IMR-90 (cell line): ENCODE measurements around the gene CYP51A1. TPM values are rescaled to one million over a fixed set of nuclear protein-coding genes. Genes with fewer than 3 reads are reported as not detected.

Source experiments
- ATAC-seq: fragments of 200-7000 bp; cut with Tn5 transposase; 2 replicates; pipeline ENCODE4 v1.9.1; 2020; ENCODE audit warnings: low read depth, mild to moderate bottlenecking, moderate library complexity
- BruUV-seq: library from RNA; stranded (reverse); fragments of 400-500 nt; replicated peaks from 2 replicates; lab custom pipeline; 2021; lab: Mats Ljungman, UMichigan
- CTCF ChIA-PET: fragments of 300-600 bp; formaldehyde crosslinking; extraction: SDS; loops from one replicate; lab custom pipeline; 2021; ENCODE audit warnings: antibody characterized with exemption; lab: Yijun Ruan, JAX
- POLR2A ChIA-PET: fragments of 300-600 bp; sonication (Branson Sonifier 250); formaldehyde crosslinking; loops from one replicate; lab custom pipeline; 2022; ENCODE audit warnings: antibody characterized with exemption; ENCODE audit not compliant: unreplicated experiment; lab: Charles Lee
- DNase-seq: peaks from one replicate; pipeline ENCODE4 v3.0.0; 2013
- H2AFZ ChIP-seq: replicated peaks from 2 replicates; pipeline ENCODE3; 2013; ENCODE audit warnings: low read length, mild to moderate bottlenecking; ENCODE audit not compliant: poor library complexity
- H2AK5ac ChIP-seq: 2 replicates; pipeline ENCODE4 v1.6.1; 2013; ENCODE audit warnings: low read depth, low read length, inconsistent platforms
- H2AK9ac ChIP-seq: replicated peaks from 2 replicates; pipeline ENCODE3; 2013; ENCODE audit warnings: mild to moderate bottlenecking, low read depth, low read length, moderate library complexity; ENCODE audit not compliant: poor library complexity
- H2BK120ac ChIP-seq: 2 replicates; pipeline ENCODE4 v1.6.1; 2013; ENCODE audit warnings: low read depth, low read length, inconsistent platforms
- H2BK15ac ChIP-seq: 3 replicates; pipeline ENCODE4 v1.6.1; 2013; ENCODE audit warnings: low read depth, low read length, inconsistent platforms
- H2BK20ac ChIP-seq: 2 replicates; pipeline ENCODE4 v1.6.1; 2013; ENCODE audit warnings: low read depth, mild to moderate bottlenecking, inconsistent platforms, low read length, moderate library complexity
- H2BK5ac ChIP-seq: 2 replicates; pipeline ENCODE4 v1.6.1; 2013; ENCODE audit warnings: mild to moderate bottlenecking, low read depth, low read length, inconsistent platforms; ENCODE audit not compliant: poor library complexity, severe bottlenecking
- H3K14ac ChIP-seq: replicated peaks from 2 replicates; pipeline ENCODE4 v1.6.1; 2013; ENCODE audit warnings: low read depth, low read length, inconsistent platforms
- H3K18ac ChIP-seq: 2 replicates; pipeline ENCODE4 v1.6.1; 2013; ENCODE audit warnings: low read depth, low read length, control low read depth
- H3K23ac ChIP-seq: 2 replicates; pipeline ENCODE4 v1.6.1; 2013; ENCODE audit warnings: low read depth, low read length, inconsistent platforms
- H3K27ac ChIP-seq: 2 replicates; pipeline ENCODE4 v1.5.1; 2013; ENCODE audit warnings: mild to moderate bottlenecking, control low read depth, low read length; ENCODE audit not compliant: insufficient read depth
- H3K27me3 ChIP-seq: 2 replicates; pipeline ENCODE4 v1.6.1; 2013; ENCODE audit warnings: low read length; ENCODE audit not compliant: control insufficient read depth, insufficient read depth
- H3K36me3 ChIP-seq: 2 replicates; pipeline ENCODE4 v1.6.1; 2013; ENCODE audit warnings: low read length, mixed read lengths; ENCODE audit not compliant: control insufficient read depth, insufficient read depth
- H3K4ac ChIP-seq: 2 replicates; pipeline ENCODE4 v1.6.1; 2013; ENCODE audit warnings: low read depth, low read length, inconsistent platforms
- H3K4me1 ChIP-seq: 2 replicates; pipeline ENCODE4 v1.6.1; 2013; ENCODE audit warnings: low read length, mixed read lengths; ENCODE audit not compliant: control insufficient read depth, insufficient read depth
- H3K4me2 ChIP-seq: 2 replicates; pipeline ENCODE4 v1.6.1; 2013; ENCODE audit warnings: low read depth, mild to moderate bottlenecking, control low read depth, low read length, moderate library complexity
- H3K4me3 ChIP-seq: 2 replicates; pipeline ENCODE4 v1.5.1; 2013; ENCODE audit warnings: low read depth, mild to moderate bottlenecking, control low read depth, low read length, moderate library complexity; ENCODE audit not compliant: insufficient read depth
- H3K56ac ChIP-seq: 2 replicates; pipeline ENCODE4 v1.6.1; 2013; ENCODE audit warnings: low read length, inconsistent platforms; ENCODE audit not compliant: insufficient read depth; ENCODE audit errors: extremely low read depth
- H3K79me1 ChIP-seq, 2 experiments: 2 replicates each; pipeline ENCODE4 v1.6.1; 2013; ENCODE audit warnings: low read length in 2 of 2, inconsistent platforms in 1 of 2, low read depth in 1 of 2
- H3K9ac ChIP-seq: 2 replicates; pipeline ENCODE4 v1.6.1; 2013; ENCODE audit warnings: low read depth, low read length, control low read depth
- H3K9me1 ChIP-seq: 2 replicates; pipeline ENCODE4 v1.6.1; 2013; ENCODE audit warnings: low read length, inconsistent platforms; ENCODE audit not compliant: insufficient read depth
- H3K9me3 ChIP-seq: 2 replicates; pipeline ENCODE4 v1.6.1; 2013; ENCODE audit warnings: low read length; ENCODE audit not compliant: control insufficient read depth, insufficient read depth
- H4K20me1 ChIP-seq: 2 replicates; pipeline ENCODE4 v1.6.1; 2013; ENCODE audit warnings: low read length, inconsistent platforms; ENCODE audit not compliant: insufficient read depth
- H4K5ac ChIP-seq: 2 replicates; pipeline ENCODE4 v1.6.1; 2013; ENCODE audit warnings: mild to moderate bottlenecking, low read depth, low read length, control low read depth
- H4K8ac ChIP-seq, 2 experiments: 2 replicates each; pipeline ENCODE4 v1.6.1; 2013; ENCODE audit warnings: low read depth in 2 of 2, low read length in 2 of 2, control low read depth in 1 of 2, inconsistent platforms in 1 of 2
- H4K91ac ChIP-seq: 2 replicates; pipeline ENCODE4 v1.6.1; 2013; ENCODE audit warnings: low read depth, low read length, inconsistent platforms; ENCODE audit not compliant: insufficient read depth
- BHLHE40 ChIP-seq: fragments of 150-350 bp; IDR thresholded peaks from 2 replicates; pipeline ENCODE4 v1.6.1; 2016; ENCODE audit warnings: mild to moderate bottlenecking, low read depth, low read length
- CEBPB ChIP-seq: IDR thresholded peaks from 2 replicates; pipeline ENCODE4 v1.6.1; 2012; ENCODE audit warnings: low read depth, low read length, improper control_type of control experiment
- CHD1 ChIP-seq: IDR thresholded peaks from 2 replicates; pipeline ENCODE4 v1.6.1; 2012; ENCODE audit warnings: low read depth, low read length, improper control_type of control experiment
- FOS ChIP-seq: fragments of 150-350 bp; IDR thresholded peaks from 2 replicates; pipeline ENCODE4 v1.6.1; 2016; ENCODE audit warnings: low read depth, low read length
- MAZ ChIP-seq: IDR thresholded peaks from 2 replicates; pipeline ENCODE4 v1.6.1; 2012; ENCODE audit warnings: low read depth, mild to moderate bottlenecking, low read length, improper control_type of control experiment, moderate library complexity, borderline replicate concordance
- MXI1 ChIP-seq: IDR thresholded peaks from 2 replicates; pipeline ENCODE4 v1.6.1; 2012; ENCODE audit warnings: low read depth, mild to moderate bottlenecking, low read length, moderate library complexity, borderline replicate concordance
- POLR2A ChIP-seq: IDR thresholded peaks from 2 replicates; pipeline ENCODE4 v1.6.1; 2012; ENCODE audit warnings: mild to moderate bottlenecking, low read depth, low read length
- RAD21 ChIP-seq: IDR thresholded peaks from 2 replicates; pipeline ENCODE4 v1.6.1; 2012; ENCODE audit warnings: low read length, improper control_type of control experiment
- RCOR1 ChIP-seq: IDR thresholded peaks from 2 replicates; pipeline ENCODE4 v1.6.1; 2012; ENCODE audit warnings: mild to moderate bottlenecking, low read length, improper control_type of control experiment; ENCODE audit not compliant: insufficient replicate concordance
- RFX5 ChIP-seq: IDR thresholded peaks from 2 replicates; pipeline ENCODE4 v1.8.0; 2012; ENCODE audit warnings: low read depth, mild to moderate bottlenecking, low read length, moderate library complexity
- SMC3 ChIP-seq: fragments of 150-350 bp; IDR thresholded peaks from 2 replicates; pipeline ENCODE4 v1.6.1; 2016; ENCODE audit warnings: low read depth, mild to moderate bottlenecking, antibody characterized with exemption, low read length, moderate library complexity
- WGBS, 2 experiments: methylation state at CpG; one replicate each; pipeline versions ENCODE4 v1.1.5 to v1.1.7; 2013; ENCODE audit warnings: missing lambda C conversion rate in 2 of 2; ENCODE audit not compliant: insufficient read length in 1 of 2; ENCODE audit errors: extremely low coverage in 2 of 2; 5-methylcytosine and 5-hydroxymethylcytosine counted together
- dilution Hi-C: fragments of 300-500 bp; cut with HindIII; formaldehyde crosslinking; loops from one replicate; pipeline ENCODE4 v1.14.3; 2018; ENCODE audit warnings: low sequenced_read_pairs; ENCODE audit not compliant: unreplicated experiment
- in situ Hi-C: fragments of 300-500 bp; cut with MboI; formaldehyde crosslinking; loops from 3 replicates; pipeline ENCODE4 v1.14.3; 2019; ENCODE audit warnings: low sequenced_read_pairs, inconsistent platforms, mixed read lengths
- intact Hi-C: fragments of 100-400 bp; cut with micrococcal nuclease; formaldehyde crosslinking; loops from 2 replicates; pipeline ENCODE4 v1.10.0; 2022
- polyA plus RNA-seq, 3 experiments: library from polyadenylated mRNA; depleted of rRNA; stranded (reverse); fragments of >200 nt; gene quantifications; 2 replicates each; pipeline ENCODE4 v1.2.3, GENCODE V29; 2012; ENCODE audit warnings: low replicate concordance in 1 of 3
- total RNA-seq: library from RNA; depleted of rRNA; stranded (reverse); fragments of >200 nt; gene quantifications from 2 replicates; pipeline ENCODE4 v1.2.3, GENCODE V29; 2012
- TF ChIP-seq, protein P1 (sequence below): fragments of 150-350 bp; IDR thresholded peaks from 2 replicates; pipeline ENCODE4 v1.6.1; 2016; ENCODE audit warnings: low read depth, mild to moderate bottlenecking, low read length, moderate library complexity, borderline replicate concordance
- TF ChIP-seq, protein P2 (sequence below): fragments of 150-350 bp; IDR thresholded peaks from 2 replicates; pipeline ENCODE4 v1.6.1; 2017; ENCODE audit warnings: mild to moderate bottlenecking, antibody characterized with exemption, low read length, low read depth
- TF ChIP-seq, protein P3 (sequence below): conservative IDR thresholded peaks from 2 replicates; pipeline ENCODE4 v1.5.1; 2012; ENCODE audit warnings: mild to moderate bottlenecking, low read depth, low read length, improper control_type of control experiment

CYP51A1 gene
- total and polyA plus RNA-seq, 2 of the 4 experiments (the other 2 are of a cell fraction), result 12.1 to 76.4 TPM

DNA sequence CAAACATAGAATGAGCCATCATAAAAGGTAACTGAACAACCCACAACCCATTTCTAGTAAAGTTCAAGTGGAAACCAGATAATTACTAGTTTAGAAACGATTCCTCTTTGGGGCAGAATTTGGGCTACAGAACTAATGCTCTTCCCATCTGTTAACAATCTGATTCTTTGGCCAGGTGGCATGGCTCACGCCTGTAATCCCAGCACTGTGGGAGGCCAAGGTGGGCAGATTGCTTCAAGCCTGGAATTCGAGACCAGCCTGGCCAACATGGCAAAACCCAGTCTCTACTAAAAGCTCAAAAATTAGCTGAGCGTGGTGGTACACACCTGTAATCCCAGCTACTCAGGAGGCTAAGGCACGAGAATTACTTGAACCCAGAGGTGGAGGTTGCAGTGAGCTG, 18.5 kb downstream of the CYP51A1 start:
- no TSS peak for BruUV-seq
- in situ Hi-C loops (no loop called here), dilution Hi-C loops (no loop called here), intact Hi-C loops (no loop called here)
- Histone ChIP-seq H3K4me1 (no peaks in the 10 kb centered on the region), H2AK5ac (no peak overlapping the region), H3K56ac (no peak overlapping the region), H3K27me3 (no peaks in the 10 kb centered on the region), H4K20me1 (0 out of 2 replicates have a peak, but pooled peaks cover 9% of the 10 kb centered on the region), H3K9me3 (no peaks in the 10 kb centered on the region), H2BK15ac (no peak overlapping the region), H3K9me1 (no peaks in the 10 kb centered on the region; the same call in 1 of the 2 replicates), H3K4me2 (no peak overlapping the region), H4K8ac (no peak overlapping the region), H3K9ac (no peak overlapping the region), H2BK120ac (no peak overlapping the region), H3K4ac (no peak overlapping the region), H3K79me1 (peaks cover 4 to 15% of the 10 kb centered on the region in 2 experiments), H3K14ac (no peak overlapping the region), H4K91ac (no peak overlapping the region), H4K5ac (no peak overlapping the region), H2AFZ (no peak overlapping the region), H3K36me3 (peaks cover 12% of the 10 kb centered on the region), H3K4me3 (no peak overlapping the region), H2BK20ac (no peak overlapping the region), H2BK5ac (no peak overlapping the region), H3K23ac (no peak overlapping the region), H3K27ac (no peak overlapping the region), H2AK9ac (no peak overlapping the region), H3K18ac (no peak overlapping the region)
- CTCF ChIA-PET, result interaction anchor here (0.6 kb wide), 1 partner anchor 22 kb away, joined by 3 read pairs; no protein-coding TSS in a partner anchor
- POLR2A ChIA-PET, result no interaction called here
- no peak for ATAC-seq
- TF ChIP-seq CEBPB (no peak), FOS (no peak), POLR2A (no peak), RCOR1 (no peak), MXI1 (no peak), BHLHE40 (no peak), MAZ (no peak), RAD21 (no peak), CHD1 (no peak), RFX5 (no peak), SMC3 (no peak)
- TF ChIP-seq, protein P1, sequence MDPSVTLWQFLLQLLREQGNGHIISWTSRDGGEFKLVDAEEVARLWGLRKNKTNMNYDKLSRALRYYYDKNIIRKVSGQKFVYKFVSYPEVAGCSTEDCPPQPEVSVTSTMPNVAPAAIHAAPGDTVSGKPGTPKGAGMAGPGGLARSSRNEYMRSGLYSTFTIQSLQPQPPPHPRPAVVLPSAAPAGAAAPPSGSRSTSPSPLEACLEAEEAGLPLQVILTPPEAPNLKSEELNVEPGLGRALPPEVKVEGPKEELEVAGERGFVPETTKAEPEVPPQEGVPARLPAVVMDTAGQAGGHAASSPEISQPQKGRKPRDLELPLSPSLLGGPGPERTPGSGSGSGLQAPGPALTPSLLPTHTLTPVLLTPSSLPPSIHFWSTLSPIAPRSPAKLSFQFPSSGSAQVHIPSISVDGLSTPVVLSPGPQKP, result no peak
- TF ChIP-seq, protein P2, sequence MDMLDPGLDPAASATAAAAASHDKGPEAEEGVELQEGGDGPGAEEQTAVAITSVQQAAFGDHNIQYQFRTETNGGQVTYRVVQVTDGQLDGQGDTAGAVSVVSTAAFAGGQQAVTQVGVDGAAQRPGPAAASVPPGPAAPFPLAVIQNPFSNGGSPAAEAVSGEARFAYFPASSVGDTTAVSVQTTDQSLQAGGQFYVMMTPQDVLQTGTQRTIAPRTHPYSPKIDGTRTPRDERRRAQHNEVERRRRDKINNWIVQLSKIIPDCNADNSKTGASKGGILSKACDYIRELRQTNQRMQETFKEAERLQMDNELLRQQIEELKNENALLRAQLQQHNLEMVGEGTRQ, result no peak
- TF ChIP-seq, protein P3, sequence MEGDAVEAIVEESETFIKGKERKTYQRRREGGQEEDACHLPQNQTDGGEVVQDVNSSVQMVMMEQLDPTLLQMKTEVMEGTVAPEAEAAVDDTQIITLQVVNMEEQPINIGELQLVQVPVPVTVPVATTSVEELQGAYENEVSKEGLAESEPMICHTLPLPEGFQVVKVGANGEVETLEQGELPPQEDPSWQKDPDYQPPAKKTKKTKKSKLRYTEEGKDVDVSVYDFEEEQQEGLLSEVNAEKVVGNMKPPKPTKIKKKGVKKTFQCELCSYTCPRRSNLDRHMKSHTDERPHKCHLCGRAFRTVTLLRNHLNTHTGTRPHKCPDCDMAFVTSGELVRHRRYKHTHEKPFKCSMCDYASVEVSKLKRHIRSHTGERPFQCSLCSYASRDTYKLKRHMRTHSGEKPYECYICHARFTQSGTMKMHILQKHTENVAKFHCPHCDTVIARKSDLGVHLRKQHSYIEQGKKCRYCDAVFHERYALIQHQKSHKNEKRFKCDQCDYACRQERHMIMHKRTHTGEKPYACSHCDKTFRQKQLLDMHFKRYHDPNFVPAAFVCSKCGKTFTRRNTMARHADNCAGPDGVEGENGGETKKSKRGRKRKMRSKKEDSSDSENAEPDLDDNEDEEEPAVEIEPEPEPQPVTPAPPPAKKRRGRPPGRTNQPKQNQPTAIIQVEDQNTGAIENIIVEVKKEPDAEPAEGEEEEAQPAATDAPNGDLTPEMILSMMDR, result no peak
- no peak for DNase-seq
- no CpG with 5 or more reads among the region's 5 CpGs for WGBS, 2 experiments
